Body of pancreas (tissue), 4 donors: Measurements from ENCODE around the gene NAGLU.

ENCODE experiments used
- CTCF ChIP-seq, 7 experiments: fragments of 450-650 bp in 4 of 7; fragments of 200-600 bp in 3 of 7; sonication (generic) in 3 of 7; IDR thresholded peaks; one replicate each; pipeline ENCODE4 v1.5.1; 2016 to 2019; ENCODE audit warnings: antibody characterized with exemption in 7 of 7
- POLR2A ChIP-seq, 3 donors: fragments of 450-650 bp; IDR thresholded peaks; one replicate each; pipeline ENCODE4 v1.6.1; 2016; ENCODE audit warnings: antibody characterized with exemption in 3 of 3, mild to moderate bottlenecking in 2 of 3

GRCh38 chr17:42536372-42537155 lies 523 bp downstream of the NAGLU start:
- TF ChIP-seq CTCF (IDR thresholded peaks at IDR 0.05) (peak in 2 of 7 experiments; percentile 11 to 16), POLR2A (IDR thresholded peaks at IDR 0.05) (peak in 2 of 3 donors; percentile 28 to 53)
